Measurements from ENCODE around the gene CASP3.

Gene CASP3

GRCh38 chr4:184695178-184695896 lies 46.1 kb upstream of the CASP3 start:
- TF ChIP-seq EZH2phosphoT487 (IDR thresholded peaks at IDR 0.05; ENCODE audit: borderline replicate concordance) (no peak), CTCF (conservative IDR thresholded peaks at IDR 0.05; ENCODE audit: low read length) (no peak)
- Histone ChIP-seq H3K9me3 (ENCODE audit: insufficient read depth, low read depth, low read length) (no peaks in the 10 kb centered on the region), H4K20me1 (ENCODE audit: insufficient read depth, low read length, poor library complexity, severe bottlenecking) (no peaks in the 10 kb centered on the region), H3K4me3 (ENCODE audit: low read length, poor library complexity, severe bottlenecking) (no peak overlapping the region), H2AFZ (ENCODE audit: low read length) (no peak overlapping the region), H3K27me3 (ENCODE audit: insufficient read depth, low read length, poor library complexity, severe bottlenecking) (no peaks in the 10 kb centered on the region), H3K4me1 (ENCODE audit: insufficient read depth, low read length, poor library complexity, severe bottlenecking) (no peaks in the 10 kb centered on the region), H3K36me3 (ENCODE audit: insufficient read depth, low read length) (peaks cover 65% of the 10 kb centered on the region), H3K9ac (ENCODE audit: low read depth, low read length, poor library complexity, severe bottlenecking) (no peak overlapping the region), H3F3A (ENCODE audit: low read depth) (peaks cover 3% of the 10 kb centered on the region; the same call in 1 of the 2 replicates), H3K4me2 (ENCODE audit: low read depth, low read length, poor library complexity, severe bottlenecking) (no peak overlapping the region), H3K9me2 (replicated peaks; ENCODE audit: low read depth, low read length) (no peaks in the 10 kb centered on the region), H3K79me2 (ENCODE audit: insufficient read depth, low read length) (no peaks in the 10 kb centered on the region)

- Histone ChIP-seq H3K9me2 (replicated peaks; ENCODE audit: low read depth, low read length) (no peaks in the 10 kb centered on the region), H3K9ac (ENCODE audit: low read depth, low read length, poor library complexity, severe bottlenecking) (no peak overlapping the region), H3K4me1 (ENCODE audit: insufficient read depth, low read length, poor library complexity, severe bottlenecking) (no peaks in the 10 kb centered on the region), H3K4me2 (ENCODE audit: low read depth, low read length, poor library complexity, severe bottlenecking) (no peak overlapping the region), H3F3A (ENCODE audit: low read depth) (peaks cover 3% of the 10 kb centered on the region; the same call in 1 of the 2 replicates), H2AFZ (ENCODE audit: low read length) (no peak overlapping the region), H3K79me2 (ENCODE audit: insufficient read depth, low read length) (no peaks in the 10 kb centered on the region), H3K27me3 (ENCODE audit: insufficient read depth, low read length, poor library complexity, severe bottlenecking) (no peaks in the 10 kb centered on the region), H4K20me1 (ENCODE audit: insufficient read depth, low read length, poor library complexity, severe bottlenecking) (no peaks in the 10 kb centered on the region), H3K4me3 (ENCODE audit: low read length, poor library complexity, severe bottlenecking) (no peak overlapping the region), H3K36me3 (ENCODE audit: insufficient read depth, low read length) (peaks cover 61% of the 10 kb centered on the region), H3K9me3 (ENCODE audit: insufficient read depth, low read depth, low read length) (no peaks in the 10 kb centered on the region)
- TF ChIP-seq CTCF (conservative IDR thresholded peaks at IDR 0.05; ENCODE audit: low read length): no peak
- no peak for TF ChIP-seq EZH2phosphoT487 (IDR thresholded peaks at IDR 0.05; ENCODE audit: borderline replicate concordance)
These were observed 45.2 kb upstream of the CASP3 start for GRCh38 chr4:184694412-184694956.

GRCh38 chr4:184693056-184693455 lies 43.8 kb upstream of the CASP3 start:
- no peak overlapping the region for H3K4me2 ChIP-seq (ENCODE audit: low read depth, low read length, poor library complexity, severe bottlenecking)
- peaks cover 55% of the 10 kb centered on the region for H3K36me3 ChIP-seq (ENCODE audit: insufficient read depth, low read length)
- no peak for TF ChIP-seq CTCF (conservative IDR thresholded peaks at IDR 0.05; ENCODE audit: low read length)
- TF ChIP-seq EZH2phosphoT487 (IDR thresholded peaks at IDR 0.05; ENCODE audit: borderline replicate concordance): no peak
- H3K9me3 ChIP-seq (ENCODE audit: insufficient read depth, low read depth, low read length): no peaks in the 10 kb centered on the region
- H3K9ac ChIP-seq (ENCODE audit: low read depth, low read length, poor library complexity, severe bottlenecking): no peak overlapping the region
- no peak overlapping the region for H3K4me3 ChIP-seq (ENCODE audit: low read length, poor library complexity, severe bottlenecking)
- peaks cover 3% of the 10 kb centered on the region; the same call in 1 of the 2 replicates for H3F3A ChIP-seq (ENCODE audit: low read depth)
- peaks cover 10% of the 10 kb centered on the region for H3K4me1 ChIP-seq (ENCODE audit: insufficient read depth, low read length, poor library complexity, severe bottlenecking)
- H3K27me3 ChIP-seq (ENCODE audit: insufficient read depth, low read length, poor library complexity, severe bottlenecking): no peaks in the 10 kb centered on the region
- no peak overlapping the region for H2AFZ ChIP-seq (ENCODE audit: low read length)
- no peaks in the 10 kb centered on the region for H4K20me1 ChIP-seq (ENCODE audit: insufficient read depth, low read length, poor library complexity, severe bottlenecking)
- no peaks in the 10 kb centered on the region for H3K79me2 ChIP-seq (ENCODE audit: insufficient read depth, low read length)
- H3K9me2 ChIP-seq (replicated peaks; ENCODE audit: low read depth, low read length): no peaks in the 10 kb centered on the region
